Measurements from ENCODE around the gene AVEN.
"Not testable (repeated sequence)": the region's sequence is repeated elsewhere in the genome, so short reads cannot be mapped to it uniquely, and the experiment has no call there.

Gene AVEN, protein sequence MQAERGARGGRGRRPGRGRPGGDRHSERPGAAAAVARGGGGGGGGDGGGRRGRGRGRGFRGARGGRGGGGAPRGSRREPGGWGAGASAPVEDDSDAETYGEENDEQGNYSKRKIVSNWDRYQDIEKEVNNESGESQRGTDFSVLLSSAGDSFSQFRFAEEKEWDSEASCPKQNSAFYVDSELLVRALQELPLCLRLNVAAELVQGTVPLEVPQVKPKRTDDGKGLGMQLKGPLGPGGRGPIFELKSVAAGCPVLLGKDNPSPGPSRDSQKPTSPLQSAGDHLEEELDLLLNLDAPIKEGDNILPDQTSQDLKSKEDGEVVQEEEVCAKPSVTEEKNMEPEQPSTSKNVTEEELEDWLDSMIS

GRCh38 chr15:34038871-34039789 lies at the start of gene AVEN:
AVEN (minus strand) TSS chr15:34039204; CDS start chr15:34039046, 158 bp downstream.
- in situ Hi-C loops (cut with HindIII; ENCODE audit: low sequenced_read_pairs): no loop called here

GRCh38 chr15:34085746-34086145 lies 46.7 kb upstream of the AVEN start:
- in situ Hi-C loops (cut with HindIII; ENCODE audit: low sequenced_read_pairs): no loop called here

GRCh38 chr15:34084086-34084485 lies 45.1 kb upstream of the AVEN start:
- in situ Hi-C loops (cut with HindIII; ENCODE audit: low sequenced_read_pairs): no loop called here

DNA sequence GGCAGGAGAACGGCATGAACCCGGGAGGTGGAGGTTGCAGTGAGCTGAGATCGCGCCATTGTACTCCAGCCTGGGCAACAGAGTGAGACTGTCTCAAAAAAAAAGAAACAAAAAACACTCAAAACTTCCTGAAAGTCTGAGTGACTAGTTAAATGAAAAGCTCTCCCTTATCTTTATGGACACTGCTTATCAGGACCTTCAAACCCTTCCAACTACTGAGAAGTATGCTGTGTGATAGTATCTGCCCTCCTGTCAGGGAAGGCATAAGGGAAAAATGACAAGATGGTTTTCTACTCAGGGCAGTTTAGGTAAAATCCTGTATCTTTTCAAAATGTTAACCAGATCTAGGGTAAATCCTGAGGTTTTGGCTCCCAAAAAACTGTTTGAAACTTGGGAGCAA lies 40.9 kb upstream of the AVEN start:
- in situ Hi-C loops (cut with HindIII; ENCODE audit: low sequenced_read_pairs): no loop called here

- in situ Hi-C loops (cut with HindIII; ENCODE audit: low sequenced_read_pairs): no loop called here
These were observed 39.9 kb upstream of the AVEN start for GRCh38 chr15:34078900-34079299.

- in situ Hi-C loops (cut with HindIII; ENCODE audit: low sequenced_read_pairs): no loop called here
These were observed 37.8 kb upstream of the AVEN start for GRCh38 chr15:34076785-34077184.

- in situ Hi-C loops (cut with HindIII; ENCODE audit: low sequenced_read_pairs): no loop called here
These were observed 31.0 kb upstream of the AVEN start for GRCh38 chr15:34070003-34070402.

DNA sequence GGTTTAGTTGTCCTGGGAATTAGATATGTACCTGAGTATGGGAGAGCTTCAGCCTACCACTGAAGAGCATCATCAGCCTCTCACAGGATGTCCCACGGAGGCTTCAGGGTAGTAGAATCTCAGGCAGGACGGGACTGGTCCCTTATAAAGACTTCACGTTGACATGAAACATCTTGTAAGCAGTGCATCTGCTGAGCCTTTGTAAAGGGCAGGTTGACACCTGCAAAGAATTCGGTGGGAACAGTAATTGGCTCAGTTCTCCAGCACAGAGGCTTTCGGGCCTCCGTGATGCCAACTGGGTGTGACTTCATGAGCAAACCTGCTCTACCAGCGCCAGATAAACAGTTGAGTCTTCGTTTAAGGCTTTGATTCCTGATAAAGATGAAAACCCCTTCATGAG lies 26.9 kb upstream of the AVEN start:
- in situ Hi-C loops (cut with HindIII; ENCODE audit: low sequenced_read_pairs): no loop called here

GRCh38 chr15:34065261-34065660 lies 26.3 kb upstream of the AVEN start:
- in situ Hi-C loops (cut with HindIII; ENCODE audit: low sequenced_read_pairs): no loop called here

- in situ Hi-C loops (cut with HindIII; ENCODE audit: low sequenced_read_pairs): no loop called here
These were observed 25.4 kb upstream of the AVEN start for GRCh38 chr15:34064438-34064837.

GRCh38 chr15:34059946-34060345 lies 20.9 kb upstream of the AVEN start:
- in situ Hi-C loops (cut with HindIII; ENCODE audit: low sequenced_read_pairs): no loop called here

DNA sequence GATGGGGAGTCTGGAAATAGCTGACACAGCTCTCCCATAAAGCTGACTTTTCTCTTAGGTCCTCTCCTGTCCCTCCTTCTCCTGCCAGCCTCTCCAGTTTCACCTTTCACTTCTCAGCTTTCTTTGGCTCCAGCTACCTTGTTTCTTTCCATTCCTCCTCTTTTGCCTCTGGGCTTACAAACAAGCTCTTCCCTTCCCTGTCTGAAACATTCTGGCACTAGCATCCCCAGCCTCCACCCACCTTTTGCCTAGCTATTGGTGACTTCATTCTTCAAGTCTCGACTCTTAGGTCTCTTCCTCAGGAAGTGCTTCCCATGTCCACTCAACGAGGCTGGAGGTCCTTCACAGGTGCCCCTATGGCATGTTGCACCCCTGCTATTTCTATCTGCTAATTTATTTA lies 20.5 kb upstream of the AVEN start:
- in situ Hi-C loops (cut with HindIII; ENCODE audit: low sequenced_read_pairs): no loop called here

DNA sequence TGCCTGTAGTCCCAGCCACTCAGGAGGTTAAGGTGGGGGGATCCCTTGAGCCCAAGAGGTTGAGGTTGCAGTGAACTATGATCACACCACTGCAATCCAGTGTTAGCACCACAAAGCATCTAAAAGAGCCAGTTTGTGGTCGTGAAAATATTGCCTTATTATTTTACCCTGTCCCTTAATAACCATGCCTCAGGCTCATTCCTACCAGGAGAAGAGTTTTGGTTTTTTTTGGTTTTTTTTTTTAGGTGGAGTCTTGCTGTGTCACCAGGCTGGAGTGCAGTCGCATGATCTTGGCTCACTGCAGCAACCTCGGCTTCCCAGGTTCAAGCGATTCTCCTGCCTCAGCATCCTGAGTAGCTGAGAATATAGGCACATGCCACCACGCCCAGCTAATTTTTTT lies 17.9 kb upstream of the AVEN start:
- in situ Hi-C loops (cut with HindIII; ENCODE audit: low sequenced_read_pairs): no loop called here

DNA sequence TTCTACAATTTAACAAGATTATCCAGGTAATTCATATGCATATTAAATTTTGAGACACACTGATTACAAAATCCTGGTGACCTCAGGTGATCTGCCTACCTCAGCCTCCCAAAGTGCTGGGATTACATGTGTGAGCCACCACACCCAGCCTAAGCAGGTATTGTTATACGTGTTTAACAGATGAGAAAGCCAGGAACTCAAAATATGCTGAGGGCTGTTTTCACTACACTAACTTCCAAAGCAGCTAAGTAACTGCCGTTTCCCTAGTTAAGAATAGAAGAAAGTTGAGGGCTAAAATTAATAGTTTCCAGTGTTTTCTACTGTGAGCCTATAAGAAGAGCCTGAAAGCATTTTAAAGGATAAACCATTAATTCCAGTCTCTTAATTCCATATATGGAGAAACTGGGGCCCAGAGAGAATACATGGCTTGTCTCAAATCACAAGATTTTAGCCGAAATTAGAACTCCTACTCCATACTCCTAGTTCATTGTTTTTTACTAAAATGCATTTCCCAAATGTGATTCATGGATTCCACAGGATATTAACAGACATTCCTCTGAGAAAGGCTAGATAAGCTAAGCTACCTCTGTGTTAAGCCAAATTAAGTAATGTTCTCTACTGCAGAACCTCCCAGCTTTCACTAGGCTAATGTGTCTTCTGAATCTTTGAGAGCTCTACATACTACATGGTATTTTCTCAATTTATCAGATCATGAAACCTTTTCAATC lies 17.0 kb upstream of the AVEN start:
- in situ Hi-C loops (cut with HindIII; ENCODE audit: low sequenced_read_pairs): no loop called here

DNA sequence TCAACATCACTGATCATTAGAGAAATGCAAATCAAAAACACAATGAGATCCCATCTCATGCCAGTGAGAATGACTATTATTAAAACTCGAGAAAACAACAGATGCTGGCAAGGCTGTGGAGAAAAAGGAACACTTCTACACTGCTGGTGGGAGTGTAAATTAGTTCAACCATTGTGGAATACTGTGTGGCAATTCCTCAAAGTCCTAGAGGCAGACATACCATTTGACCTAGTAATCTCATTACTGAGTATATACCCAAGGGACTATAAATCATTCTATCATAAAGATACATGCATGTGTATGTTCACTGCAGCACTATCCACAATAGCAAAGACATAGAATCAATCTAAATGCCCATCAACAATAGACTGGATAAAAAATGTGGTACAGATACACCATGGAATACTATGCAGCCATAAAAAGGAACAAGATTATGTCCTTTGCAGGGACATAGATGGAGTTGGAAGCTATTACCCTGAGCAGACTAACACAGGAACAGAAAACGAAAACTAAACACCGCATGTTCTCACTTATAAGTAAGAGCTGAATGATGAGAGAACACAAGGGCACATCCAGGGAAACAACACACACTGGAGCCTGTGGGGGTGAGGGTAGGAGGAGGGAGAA lies 15.2 kb upstream of the AVEN start:
- in situ Hi-C loops (cut with HindIII; ENCODE audit: low sequenced_read_pairs): no loop called here

- in situ Hi-C loops (cut with HindIII; ENCODE audit: low sequenced_read_pairs): not testable (repeated sequence)
These were observed 11.4 kb upstream of the AVEN start for GRCh38 chr15:34050385-34050784.

GRCh38 chr15:34049112-34049511 lies 10.1 kb upstream of the AVEN start:
- in situ Hi-C loops (cut with HindIII; ENCODE audit: low sequenced_read_pairs): no loop called here

- in situ Hi-C loops (cut with HindIII; ENCODE audit: low sequenced_read_pairs): no loop called here
These were observed 9.1 kb upstream of the AVEN start for GRCh38 chr15:34047893-34048775.

DNA sequence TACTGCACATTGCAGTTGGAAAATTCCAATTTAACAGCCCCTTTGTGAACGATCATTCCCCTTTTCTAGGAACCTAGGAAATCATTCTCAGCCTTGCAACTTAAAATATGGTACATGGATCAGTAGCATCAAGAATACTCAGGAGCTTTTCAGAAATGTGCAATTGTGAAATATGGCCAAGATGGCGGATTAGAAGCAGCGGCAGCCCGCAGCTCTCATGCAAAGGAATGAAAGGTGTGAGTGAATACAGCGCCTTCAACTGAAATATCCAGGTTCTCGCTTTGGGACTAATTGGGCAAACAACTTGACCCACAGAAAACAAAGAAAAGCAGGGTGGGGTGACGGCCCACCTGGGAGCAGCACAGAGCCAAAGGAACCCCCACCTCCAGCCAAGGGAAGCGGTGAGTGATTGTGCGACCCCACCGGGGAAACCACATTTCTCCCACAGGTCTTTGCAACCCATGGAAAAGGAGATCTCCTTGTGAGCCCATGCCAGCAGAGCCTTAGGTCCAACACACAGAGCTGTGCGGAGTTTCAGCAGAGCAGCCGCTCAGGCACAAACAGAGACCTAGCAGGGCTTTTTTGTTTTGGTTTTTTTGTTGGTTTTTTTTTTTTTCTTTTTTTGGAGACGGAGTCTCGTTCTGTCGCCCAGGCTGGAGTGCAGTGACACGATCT lies 7.6 kb upstream of the AVEN start:
- in situ Hi-C loops (cut with HindIII; ENCODE audit: low sequenced_read_pairs): no loop called here

All from DLD1 (cell line).